ENCODE measurements around the gene JOSD2. TPM values are rescaled to one million over a fixed set of nuclear protein-coding genes. Genes with fewer than 3 reads are reported as not detected.

Gene JOSD2
- total RNA-seq, 1 experiment from 2014 or later: 5.4 TPM

- peaks cover 8% of the 10 kb centered on the region for H3K9me3 ChIP-seq (ENCODE audit: control insufficient read depth, low read depth, low read length)
- no peaks in the 10 kb centered on the region for H4K20me1 ChIP-seq (ENCODE audit: control insufficient read depth, insufficient read depth, insufficient read length)
- TF ChIP-seq CTCF (conservative IDR thresholded peaks at IDR 0.05): no peak
- Mint-ChIP-seq H3K36me3 (ENCODE audit: insufficient read depth in 1 of 3, low read depth in 3 of 3) (peaks cover 25 to 36% (median 31%) of the 10 kb centered on the region in 3 experiments), H3K27me3 (ENCODE audit: low read depth) (peaks cover 83% of the 10 kb centered on the region), H3K27ac (no peak overlapping the region), H3K4me1 (peaks cover 29 to 42% of the 10 kb centered on the region in 2 experiments), H3K9me3 (peaks cover 31 to 43% of the 10 kb centered on the region in 2 experiments), H3K4me3 (peak overlapping the region in 1 of 2 experiments; percentile 55; a peak in 1 of 5 replicates)
- peaks cover 7% of the 10 kb centered on the region; the same call in 1 of the 2 replicates for H3K27me3 ChIP-seq (ENCODE audit: insufficient read depth, low read length)
- no peak overlapping the region for H3K23ac ChIP-seq (ENCODE audit: insufficient read length, low read depth, low read length)
- no peak overlapping the region for H4K8ac ChIP-seq (replicated peaks; ENCODE audit: insufficient read length, low read depth, low read length)
- H2AK5ac ChIP-seq (ENCODE audit: insufficient read length, low read length): no peak overlapping the region
- no peak overlapping the region for H2BK120ac ChIP-seq (ENCODE audit: low read depth, low read length, poor library complexity, severe bottlenecking)
- no peak overlapping the region for H2AFZ ChIP-seq (ENCODE audit: low read length)
- H3K4me1 ChIP-seq (ENCODE audit: insufficient read depth, low read length): peaks cover 4% of the 10 kb centered on the region; the same call in 1 of the 2 replicates
- H2BK15ac ChIP-seq (ENCODE audit: low read depth, low read length): no peak overlapping the region
- H2BK12ac ChIP-seq (ENCODE audit: insufficient read length, low read depth, low read length): no peak overlapping the region
- no CpG with 5 or more reads among the region's 13 CpGs for WGBS (ENCODE audit: extremely low coverage, insufficient read length, low lambda C conversion rate)
- no peaks in the 10 kb centered on the region for H3K79me1 ChIP-seq (ENCODE audit: insufficient read depth, low read depth, low read length, poor library complexity, severe bottlenecking)
- peaks cover 5% of the 10 kb centered on the region for H3K23me2 ChIP-seq (ENCODE audit: insufficient read length, low read depth, low read length, poor library complexity, severe bottlenecking)
- H3K4ac ChIP-seq (ENCODE audit: low read depth, low read length): no peak overlapping the region
- no peak overlapping the region for H2BK5ac ChIP-seq (ENCODE audit: insufficient read length, low read length)
- DNase-seq: no peak
- no peak overlapping the region for H4K91ac ChIP-seq (ENCODE audit: insufficient read length, low read depth, low read length)
- H3K56ac ChIP-seq (ENCODE audit: insufficient read length, low read depth, low read length): no peak overlapping the region
- H3K18ac ChIP-seq (ENCODE audit: insufficient read length, low read depth, low read length): no peak overlapping the region
- H3K14ac ChIP-seq (ENCODE audit: insufficient read depth, low read length): no peak overlapping the region
- no peak overlapping the region for H3K9ac ChIP-seq (ENCODE audit: extremely low read depth, insufficient read length, low read length)
- H3K79me2 ChIP-seq (ENCODE audit: insufficient read depth, low read length): no peaks in the 10 kb centered on the region
- H2BK20ac ChIP-seq (ENCODE audit: low read depth, low read length, poor library complexity, severe bottlenecking): no peak overlapping the region
- H3T11ph ChIP-seq (ENCODE audit: low read length): no peak overlapping the region
- H3K4me2 ChIP-seq (ENCODE audit: insufficient read depth, insufficient read length, low read length): no peak overlapping the region
- no peak overlapping the region for H3K27ac ChIP-seq (ENCODE audit: insufficient read length, low read depth, low read length)
- H4K5ac ChIP-seq (ENCODE audit: insufficient read length, low read depth, low read length): no peak overlapping the region
Observed at GRCh38 chr19:50488389-50489194, 22.4 kb downstream of the JOSD2 start.

All from H9 (cell line).